Hepatocyte (in vitro differentiated cells): Measurements from ENCODE around the gene LCP1. TPM values are rescaled to one million over a fixed set of nuclear protein-coding genes. Genes with fewer than 3 reads are reported as not detected.

Experiments used
- DNase-seq: peaks from one replicate; pipeline ENCODE4 v3.0.0-alpha.2; 2016; ENCODE audit warnings: low spot score
- H2AFZ ChIP-seq: fragments of 200-600 bp; sonication (generic); 2 replicates; pipeline ENCODE4 v1.6.0; 2016; ENCODE audit warnings: antibody characterized with exemption, mild to moderate bottlenecking
- H3K27ac ChIP-seq: fragments of 200-600 bp; sonication (generic); 2 replicates; pipeline ENCODE4 v1.5.1; 2016; ENCODE audit warnings: mild to moderate bottlenecking
- H3K27me3 ChIP-seq: fragments of 200-600 bp; sonication (generic); 2 replicates; pipeline ENCODE4 v1.6.1; 2016
- H3K36me3 ChIP-seq: fragments of 200-600 bp; sonication (generic); replicated peaks from 2 replicates; pipeline ENCODE4 v1.5.1; 2016; ENCODE audit warnings: low read depth; ENCODE audit not compliant: insufficient read depth
- H3K4me1 ChIP-seq: fragments of 200-600 bp; sonication (generic); 2 replicates; pipeline ENCODE4 v1.5.1; 2016; ENCODE audit warnings: mild to moderate bottlenecking, moderate library complexity; ENCODE audit not compliant: insufficient read depth
- H3K4me2 ChIP-seq: fragments of 200-600 bp; sonication (generic); 2 replicates; pipeline ENCODE4 v1.6.0; 2016
- H3K4me3 ChIP-seq: fragments of 200-600 bp; sonication (generic); 2 replicates; pipeline ENCODE4 v1.5.1; 2016; ENCODE audit warnings: mild to moderate bottlenecking
- H3K79me2 ChIP-seq: fragments of 200-600 bp; sonication (generic); 2 replicates; pipeline ENCODE4 v1.6.0; 2017; ENCODE audit warnings: mild to moderate bottlenecking
- H3K9me2 ChIP-seq: fragments of 200-600 bp; sonication (generic); replicated peaks from 2 replicates; pipeline ENCODE4 v1.6.0; 2017; ENCODE audit warnings: mild to moderate bottlenecking; ENCODE audit not compliant: insufficient read depth
- H3K9me3 ChIP-seq: fragments of 200-600 bp; sonication (generic); 2 replicates; pipeline ENCODE4 v1.5.1; 2016; ENCODE audit warnings: low read depth, mild to moderate bottlenecking
- H4K20me1 ChIP-seq: fragments of 200-600 bp; sonication (generic); 2 replicates; pipeline ENCODE4 v1.6.0; 2016; ENCODE audit warnings: mild to moderate bottlenecking; ENCODE audit not compliant: insufficient read depth, poor library complexity, severe bottlenecking
- CTCF ChIP-seq: fragments of 200-600 bp; sonication (generic); IDR thresholded peaks from 2 replicates; pipeline ENCODE4 v1.5.1; 2016; ENCODE audit warnings: antibody characterized with exemption, mild to moderate bottlenecking; ENCODE audit not compliant: poor library complexity
- EZH2 ChIP-seq: fragments of 200-600 bp; sonication (generic); IDR thresholded peaks from 2 replicates; pipeline ENCODE4 v1.6.1; 2016; ENCODE audit warnings: antibody characterized with exemption, mild to moderate bottlenecking, borderline replicate concordance
- EZH2phosphoT487 ChIP-seq: fragments of 200-600 bp; sonication (generic); IDR thresholded peaks from one replicate; pipeline ENCODE4 v1.6.1; 2018; ENCODE audit warnings: antibody characterized with exemption, mild to moderate bottlenecking, low read depth, moderate library complexity; ENCODE audit not compliant: unreplicated experiment, severe bottlenecking
- WGBS: methylation state at CpG from one replicate; pipeline ENCODE4 v1.1.6; 2016; ENCODE audit warnings: low lambda C conversion rate; ENCODE audit errors: missing lambda C conversion rate; 5-methylcytosine and 5-hydroxymethylcytosine counted together
- polyA plus RNA-seq: library from polyadenylated mRNA; unstranded; fragments of >200 nt; fragmentation: Nextera tagmentation; extraction: Ambion mirVana; gene quantifications from 2 replicates; pipeline ENCODE4 v1.2.1, GENCODE V29; 2016
- total RNA-seq: library from RNA; depleted of rRNA; stranded (reverse); fragments of >200 nt; gene quantifications from 2 replicates; pipeline ENCODE4 v1.2.3, GENCODE V29; 2014

Gene LCP1
- total and polyA plus RNA-seq, 2 experiments from 2014 or later: 18.9 to 30.6 TPM

- 85% methylated on average over 3 of the region's 3 CpGs for WGBS
- Histone ChIP-seq H3K4me2 (no peak overlapping the region), H3K36me3 (no peaks in the 10 kb centered on the region), H4K20me1 (no peaks in the 10 kb centered on the region), H3K79me2 (no peaks in the 10 kb centered on the region), H3K9me3 (no peaks in the 10 kb centered on the region), H3K9me2 (no peaks in the 10 kb centered on the region), H2AFZ (no peak overlapping the region), H3K27me3 (no peaks in the 10 kb centered on the region), H3K4me1 (peaks cover 3% of the 10 kb centered on the region), H3K4me3 (no peak overlapping the region), H3K27ac (no peak overlapping the region)
- TF ChIP-seq CTCF: no peak
- no peak for TF ChIP-seq EZH2phosphoT487
- no peak for TF ChIP-seq EZH2
- DNase-seq: no peak
These were observed 51.9 kb downstream of the LCP1 start for GRCh38 chr13:46129955-46130618.

GRCh38 chr13:46129124-46129523, 52.9 kb downstream of the LCP1 start:
- Histone ChIP-seq H4K20me1 (no peaks in the 10 kb centered on the region), H3K27ac (no peak overlapping the region), H3K9me2 (no peaks in the 10 kb centered on the region), H3K36me3 (no peaks in the 10 kb centered on the region), H3K4me3 (no peak overlapping the region), H3K4me2 (no peak overlapping the region), H3K4me1 (no peaks in the 10 kb centered on the region), H3K27me3 (no peaks in the 10 kb centered on the region), H3K79me2 (no peaks in the 10 kb centered on the region), H3K9me3 (no peaks in the 10 kb centered on the region), H2AFZ (no peak overlapping the region)
- WGBS: 100% methylated on average over 2 of the region's 2 CpGs
- no peak for TF ChIP-seq EZH2phosphoT487
- no peak for TF ChIP-seq EZH2
- TF ChIP-seq CTCF: no peak
- no peak for DNase-seq

- H3K27ac ChIP-seq: no peak overlapping the region
- H3K36me3 ChIP-seq: no peaks in the 10 kb centered on the region
- DNase-seq: no peak
- H3K9me2 ChIP-seq: no peaks in the 10 kb centered on the region
- H3K4me1 ChIP-seq: no peaks in the 10 kb centered on the region
- H3K79me2 ChIP-seq: no peaks in the 10 kb centered on the region
- no peaks in the 10 kb centered on the region for H4K20me1 ChIP-seq
- H2AFZ ChIP-seq: no peak overlapping the region
- no peak for TF ChIP-seq EZH2
- TF ChIP-seq EZH2phosphoT487: no peak
- TF ChIP-seq CTCF: no peak
- WGBS: 89% methylated on average over 7 of the region's 7 CpGs
- no peak overlapping the region for H3K4me2 ChIP-seq
- H3K27me3 ChIP-seq: no peaks in the 10 kb centered on the region
- no peaks in the 10 kb centered on the region for H3K9me3 ChIP-seq
- no peak overlapping the region for H3K4me3 ChIP-seq
These were observed 54.5 kb downstream of the LCP1 start for GRCh38 chr13:46127358-46128023.
